ENCODE results near the gene FAIM2. TPM values are rescaled to one million over a fixed set of nuclear protein-coding genes. Genes with fewer than 3 reads are reported as not detected.
A peak's percentile ranks its signal among the peaks of the same experiment; 100 is the strongest.

Gene FAIM2
- total RNA-seq, 1 donor from 2014 or later = not detected

GRCh38 chr12:49838973-49839633 lies 64.6 kb downstream of the FAIM2 start:
- peak; percentile 62 for TF ChIP-seq CTCF (IDR thresholded peaks at IDR 0.05; ENCODE audit: unreplicated experiment)
- DNase-seq (ENCODE audit: low spot score) = peak; percentile 54
- Mint-ChIP-seq H3K36me3 (ENCODE audit: low read depth, unreplicated experiment) (no peaks in the 10 kb centered on the region), H3K27ac (ENCODE audit: unreplicated experiment) (no peak overlapping the region), H3K27me3 (ENCODE audit: unreplicated experiment) (peaks cover 3% of the 10 kb centered on the region), H3K9me3 (ENCODE audit: unreplicated experiment) (no peaks in the 10 kb centered on the region), H3K4me3 (ENCODE audit: unreplicated experiment) (no peak overlapping the region), H3K4me1 (ENCODE audit: unreplicated experiment) (peaks cover 15% of the 10 kb centered on the region)

- no peak overlapping the region for H3K4me3 Mint-ChIP-seq (ENCODE audit: unreplicated experiment)
- no peak overlapping the region for H3K27ac Mint-ChIP-seq (ENCODE audit: unreplicated experiment)
- DNase-seq (ENCODE audit: low spot score) = no peak
- peaks cover 10% of the 10 kb centered on the region for H3K4me1 Mint-ChIP-seq (ENCODE audit: unreplicated experiment)
- H3K9me3 Mint-ChIP-seq (ENCODE audit: unreplicated experiment) = no peaks in the 10 kb centered on the region
- H3K36me3 Mint-ChIP-seq (ENCODE audit: low read depth, unreplicated experiment) = no peaks in the 10 kb centered on the region
- no peak for TF ChIP-seq CTCF (IDR thresholded peaks at IDR 0.05; ENCODE audit: unreplicated experiment)
- peaks cover 6% of the 10 kb centered on the region for H3K27me3 Mint-ChIP-seq (ENCODE audit: unreplicated experiment)
Measured at GRCh38 chr12:49832836-49833421, 70.8 kb downstream of the FAIM2 start.

- no peak overlapping the region for H3K4me3 Mint-ChIP-seq (ENCODE audit: unreplicated experiment)
- no peaks in the 10 kb centered on the region for H3K9me3 Mint-ChIP-seq (ENCODE audit: unreplicated experiment)
- no peak for DNase-seq (ENCODE audit: low spot score)
- peaks cover 15% of the 10 kb centered on the region for H3K4me1 Mint-ChIP-seq (ENCODE audit: unreplicated experiment)
- H3K36me3 Mint-ChIP-seq (ENCODE audit: low read depth, unreplicated experiment) = peaks cover 3% of the 10 kb centered on the region
- peaks cover 8% of the 10 kb centered on the region for H3K27me3 Mint-ChIP-seq (ENCODE audit: unreplicated experiment)
- no peak for TF ChIP-seq CTCF (IDR thresholded peaks at IDR 0.05; ENCODE audit: unreplicated experiment)
- H3K27ac Mint-ChIP-seq (ENCODE audit: unreplicated experiment) = no peak overlapping the region
Measured at GRCh38 chr12:49831717-49832116, 72.0 kb downstream of the FAIM2 start.

- H3K27ac Mint-ChIP-seq (ENCODE audit: unreplicated experiment) = peak within 1 kb of the TSS; percentile 97
- H3K4me3 Mint-ChIP-seq (ENCODE audit: unreplicated experiment) = peak within 1 kb of the TSS; percentile 95
- H3K36me3 Mint-ChIP-seq (ENCODE audit: low read depth, unreplicated experiment) = peaks cover 9% of the 10 kb centered on the region
- TF ChIP-seq CTCF (IDR thresholded peaks at IDR 0.05; ENCODE audit: unreplicated experiment) = no peak
- no peaks in the 10 kb centered on the region for H3K9me3 Mint-ChIP-seq (ENCODE audit: unreplicated experiment)
- DNase-seq (ENCODE audit: low spot score) = peak; percentile 97
- H3K4me1 Mint-ChIP-seq (ENCODE audit: unreplicated experiment) = peaks cover 33% of the 10 kb centered on the region
- peaks cover 14% of the 10 kb centered on the region for H3K27me3 Mint-ChIP-seq (ENCODE audit: unreplicated experiment)
Measured at GRCh38 chr12:49828133-49829091, 75.3 kb downstream of the FAIM2 start, which contains the start of gene NCKAP5L. Gene NCKAP5L (minus strand): TSS chr12:49828413. CDS start chr12:49804044, 24,369 bp downstream.

Data from endothelial cell (in vitro differentiated cells).